ENCODE measurements around the gene NSRP1.

- TF ChIP-seq CTCF (IDR thresholded peaks at IDR 0.05) (no peak), POLR2A (IDR thresholded peaks at IDR 0.05) (no peak)
Observed at GRCh38 chr17:30161601-30162000, 45.0 kb downstream of the NSRP1 start.
